BJ (cell line): ENCODE data around the gene RGS11. TPM values are rescaled to one million over a fixed set of nuclear protein-coding genes. Genes with fewer than 3 reads are reported as not detected.

Experiments
- CTCF ChIA-PET: fragments of 350-600 bp; formaldehyde crosslinking; extraction: SDS; loops from one replicate; lab custom pipeline; 2021; ENCODE audit warnings: antibody characterized with exemption, inconsistent platforms; lab: Yijun Ruan, JAX
- POLR2A ChIA-PET: fragments of 300-600 bp; sonication (Branson Sonifier 250); formaldehyde crosslinking; extraction: SDS; loops from one replicate; lab custom pipeline; 2021; ENCODE audit warnings: antibody characterized with exemption; lab: Charles Lee
- DNase-seq: peaks from one replicate; pipeline ENCODE4 v3.0.0-alpha.2; 2011; ENCODE audit warnings: low read depth
- H3K27me3 ChIP-seq: 2 replicates; pipeline ENCODE4 v1.6.0; 2011; ENCODE audit warnings: low read length; ENCODE audit not compliant: control insufficient read depth, insufficient read depth
- H3K36me3 ChIP-seq: 2 replicates; pipeline ENCODE4 v1.5.1; 2011; ENCODE audit warnings: low read length; ENCODE audit not compliant: control insufficient read depth, insufficient read depth
- H3K4me3 ChIP-seq: 2 replicates; pipeline ENCODE4 v1.5.1; 2011; ENCODE audit warnings: low read depth, mild to moderate bottlenecking, control low read depth, low read length
- CTCF ChIP-seq: IDR thresholded peaks from 2 replicates; pipeline ENCODE4 v1.5.1; 2011; ENCODE audit warnings: low read depth, mild to moderate bottlenecking, control low read depth, inconsistent platforms, low read length, moderate library complexity; ENCODE audit not compliant: insufficient read depth
- polyA plus RNA-seq: library from polyadenylated mRNA; depleted of rRNA; stranded (reverse); fragments of >200 nt; gene quantifications from 2 replicates; pipeline ENCODE4 v1.2.3, GENCODE V29; 2011

Gene RGS11
- polyA plus RNA-seq, 1 experiment = 2.2 TPM

GRCh38 chr16:243348-243747, 32.4 kb downstream of the RGS11 start:
- no peak for DNase-seq
- TF ChIP-seq CTCF = no peak
- Histone ChIP-seq H3K27me3 (no peaks in the 10 kb centered on the region), H3K36me3 (no peaks in the 10 kb centered on the region), H3K4me3 (no peak overlapping the region)
- CTCF ChIA-PET = interaction anchor here (0.9 kb wide), 1 partner anchor 10 kb away, joined by 3 read pairs; no protein-coding TSS in a partner anchor
- POLR2A ChIA-PET = no interaction called here

GRCh38 chr16:242281-242680, 33.5 kb downstream of the RGS11 start:
- POLR2A ChIA-PET = no interaction called here
- CTCF ChIA-PET = no interaction called here
- Histone ChIP-seq H3K4me3 (no peak overlapping the region), H3K27me3 (no peaks in the 10 kb centered on the region), H3K36me3 (no peaks in the 10 kb centered on the region)
- no peak for TF ChIP-seq CTCF
- DNase-seq = no peak

GRCh38 chr16:240559-240958, 35.2 kb downstream of the RGS11 start:
- no peak for DNase-seq
- ChIA-PET POLR2A (no interaction called here), CTCF (no interaction called here)
- Histone ChIP-seq H3K27me3 (no peaks in the 10 kb centered on the region), H3K4me3 (no peak overlapping the region), H3K36me3 (no peaks in the 10 kb centered on the region)
- no peak for TF ChIP-seq CTCF

- no peaks in the 10 kb centered on the region for H3K27me3 ChIP-seq
- no peak for TF ChIP-seq CTCF
- H3K4me3 ChIP-seq = no peak overlapping the region
- DNase-seq = no peak
- ChIA-PET CTCF (no interaction called here), POLR2A (interaction anchor here (0.7 kb wide), 1 partner anchor 1914 kb away, joined by 3 read pairs; no protein-coding TSS in a partner anchor)
- no peaks in the 10 kb centered on the region for H3K36me3 ChIP-seq
These were observed 35.8 kb downstream of the RGS11 start for GRCh38 chr16:239948-240277.

GRCh38 chr16:234468-235305, 41.1 kb downstream of the RGS11 start, which contains the start of gene FAM234A:
TSS of gene FAM234A (plus strand) at chr16:234821. CDS start at chr16:254414, 19,593 bp downstream.
- Histone ChIP-seq H3K27me3 (no peaks in the 10 kb centered on the region), H3K36me3 (no peaks in the 10 kb centered on the region), H3K4me3 (peak within 1 kb of the TSS; percentile 75)
- ChIA-PET POLR2A (no interaction called here), CTCF (interaction anchor here (0.8 to 1.4 kb wide), 3 partner anchors 12 to 35 kb away, joined by 3 read pairs; no protein-coding TSS in a partner anchor)
- peak; percentile 49 for TF ChIP-seq CTCF
- peak; percentile 47 for DNase-seq
